SK-N-SH (cell line): ENCODE results near the gene HARS2. TPM values are rescaled to one million over a fixed set of nuclear protein-coding genes. Genes with fewer than 3 reads are reported as not detected.

Experiments
- CTCF ChIA-PET: fragments of 300-600, 350-600 bp; formaldehyde crosslinking; extraction: SDS; loops from one replicate; lab custom pipeline; 2021; lab: Yijun Ruan, JAX
- POLR2A ChIA-PET: fragments of 350-600 bp; sonication (Branson Sonifier 250); formaldehyde crosslinking; extraction: SDS; loops from one replicate; lab custom pipeline; 2020; ENCODE audit warnings: antibody characterized with exemption, inconsistent platforms; lab: Yijun Ruan, JAX
- DNase-seq: peaks from one replicate; pipeline ENCODE4 v3.0.0; 2012
- H2AFZ ChIP-seq: fragments of 200-600 bp; sonication (generic); 2 replicates; pipeline ENCODE4 v1.8.1; 2016; ENCODE audit warnings: antibody characterized with exemption, mild to moderate bottlenecking, low read depth
- H3F3A ChIP-seq: fragments of 200-600 bp; sonication (generic); replicated peaks from 2 replicates; pipeline ENCODE3; 2016; ENCODE audit warnings: antibody characterized with exemption, mild to moderate bottlenecking; ENCODE audit not compliant: insufficient read depth
- H3K27ac ChIP-seq, 2 experiments: fragments of 200-500 bp in 1 of 2; fragments of 200-600 bp in 1 of 2; sonication (Bioruptor generic) in 1 of 2; sonication (generic), shearing (Covaris generic) in 1 of 2; 2 replicates each; pipeline versions ENCODE4 v1.5.1 to v1.6.1; 2014 to 2016; ENCODE audit warnings: low read depth in 2 of 2, inconsistent platforms in 1 of 2, low read length in 1 of 2, mild to moderate bottlenecking in 1 of 2, mixed read lengths in 1 of 2
- H3K27me3 ChIP-seq: fragments of 200-600 bp; sonication (generic), shearing (Covaris generic); 2 replicates; pipeline ENCODE4 v1.6.1; 2016; ENCODE audit warnings: mixed run types; ENCODE audit not compliant: insufficient read depth
- H3K36me3 ChIP-seq, 2 experiments: fragments of 200-500 bp in 1 of 2; fragments of 200-600 bp in 1 of 2; sonication (Bioruptor generic) in 1 of 2; sonication (generic) in 1 of 2; replicated peaks in 1 of 2; 2 replicates each; pipeline versions ENCODE3 to v1.5.1; 2014 to 2016; ENCODE audit warnings: low read length in 1 of 2, mild to moderate bottlenecking in 1 of 2; ENCODE audit not compliant: insufficient read depth in 2 of 2, control insufficient read depth in 1 of 2
- H3K4me1 ChIP-seq, 2 experiments: fragments of 200-500 bp in 1 of 2; fragments of 200-600 bp in 1 of 2; sonication (Bioruptor generic) in 1 of 2; sonication (generic), shearing (Covaris generic) in 1 of 2; 2 replicates each; pipeline versions ENCODE4 v1.5.1 to v1.6.1; 2014 to 2016; ENCODE audit warnings: low read depth in 1 of 2, low read length in 1 of 2, mixed run types in 1 of 2; ENCODE audit not compliant: insufficient read depth in 2 of 2, control insufficient read depth in 1 of 2
- H3K4me2 ChIP-seq: fragments of 200-600 bp; sonication (generic), shearing (Covaris generic); 2 replicates; pipeline ENCODE4 v1.6.1; 2017; ENCODE audit warnings: mixed run types
- H3K4me3 ChIP-seq, 2 experiments: fragments of 200-500 bp in 1 of 2; fragments of 200-600 bp in 1 of 2; sonication (Bioruptor generic) in 1 of 2; sonication (generic), shearing (Covaris generic) in 1 of 2; 2 replicates each; pipeline versions ENCODE4 v1.5.1 to v1.8.1; 2014 to 2016; ENCODE audit warnings: low read depth in 2 of 2, inconsistent platforms in 1 of 2, low read length in 1 of 2, mild to moderate bottlenecking in 1 of 2, mixed read lengths in 1 of 2, moderate library complexity in 1 of 2
- H3K79me2 ChIP-seq: fragments of 200-600 bp; sonication (generic); 2 replicates; pipeline ENCODE4 v1.8.1; 2017; ENCODE audit warnings: mild to moderate bottlenecking; ENCODE audit not compliant: insufficient read depth
- H3K9ac ChIP-seq: fragments of 200-600 bp; sonication (generic); 2 replicates; pipeline ENCODE4 v1.6.1; 2017; ENCODE audit warnings: mixed run types
- H3K9me2 ChIP-seq: fragments of 200-600 bp; sonication (generic); 2 replicates; pipeline ENCODE4 v1.6.1; 2017; ENCODE audit warnings: mixed run types
- H3K9me3 ChIP-seq: fragments of 200-600 bp; sonication (generic); 2 replicates; pipeline ENCODE4 v1.6.1; 2017; ENCODE audit warnings: mixed run types, mild to moderate bottlenecking, moderate library complexity
- H4K20me1 ChIP-seq: fragments of 200-600 bp; sonication (generic); 2 replicates; pipeline ENCODE4 v1.6.1; 2017; ENCODE audit warnings: mild to moderate bottlenecking, mixed run types; ENCODE audit not compliant: insufficient read depth
- CHD2 ChIP-seq: fragments of 150-350 bp; IDR thresholded peaks from 2 replicates; pipeline ENCODE4 v1.6.1; 2018; ENCODE audit warnings: low read length; ENCODE audit not compliant: partially characterized antibody
- ELF1 ChIP-seq: IDR thresholded peaks from 2 replicates; pipeline ENCODE4 v1.4.0; 2012
- EP300 ChIP-seq, 2 experiments: IDR thresholded peaks; 2 replicates each; pipeline versions ENCODE4 v1.4.0 to v1.6.1; 2012; ENCODE audit warnings: borderline replicate concordance in 1 of 2, low read depth in 1 of 2, low read length in 1 of 2
- EZH2phosphoT487 ChIP-seq: fragments of 200-600 bp; sonication (generic); IDR thresholded peaks from 2 replicates; pipeline ENCODE4 v1.6.1; 2017; ENCODE audit warnings: low read depth, mixed run types, mild to moderate bottlenecking, antibody characterized with exemption, moderate library complexity, borderline replicate concordance
- FOSL2 ChIP-seq: IDR thresholded peaks from 2 replicates; pipeline ENCODE4 v1.4.0; 2012; ENCODE audit warnings: low read depth, mild to moderate bottlenecking, moderate library complexity, borderline replicate concordance
- GABPA ChIP-seq: IDR thresholded peaks from 2 replicates; pipeline ENCODE4 v1.4.0; 2012; ENCODE audit warnings: low read depth, mild to moderate bottlenecking
- GATA2 ChIP-seq: sonication (generic); formaldehyde crosslinking; IDR thresholded peaks from 2 replicates; pipeline ENCODE4 v1.5.0; 2020; ENCODE audit warnings: mild to moderate bottlenecking, missing genetic modification reagents
- MXI1 ChIP-seq: IDR thresholded peaks from 2 replicates; pipeline ENCODE4 v1.6.1; 2012; ENCODE audit warnings: mild to moderate bottlenecking, low read depth, low read length, improper control_type of control experiment
- NRF1 ChIP-seq: IDR thresholded peaks from 2 replicates; pipeline ENCODE4 v1.6.1; 2012; ENCODE audit warnings: low read depth, mild to moderate bottlenecking, low read length
- POLR2AphosphoS5 ChIP-seq: IDR thresholded peaks from 2 replicates; pipeline ENCODE4 v1.6.1; 2012; ENCODE audit warnings: low read depth, low read length
- RCOR1 ChIP-seq: fragments of 150-350 bp; IDR thresholded peaks from 2 replicates; pipeline ENCODE4 v1.6.1; 2017; ENCODE audit warnings: antibody characterized with exemption, low read length
- RXRA ChIP-seq: IDR thresholded peaks from 2 replicates; pipeline ENCODE4 v1.4.0; 2012; ENCODE audit warnings: low read depth, mild to moderate bottlenecking, borderline replicate concordance
- SIN3A ChIP-seq: IDR thresholded peaks from 2 replicates; pipeline ENCODE4 v1.6.1; 2012; ENCODE audit warnings: low read depth, mild to moderate bottlenecking, low read length, moderate library complexity, borderline replicate concordance
- SMC3 ChIP-seq: IDR thresholded peaks from 2 replicates; pipeline ENCODE4 v1.6.1; 2012; ENCODE audit warnings: low read depth, low read length, improper control_type of control experiment
- TAF1 ChIP-seq: IDR thresholded peaks from 2 replicates; pipeline ENCODE4 v1.6.1; 2012; ENCODE audit warnings: low read depth, mild to moderate bottlenecking, low read length, moderate library complexity, borderline replicate concordance
- TEAD4 ChIP-seq: IDR thresholded peaks from 2 replicates; pipeline ENCODE4 v1.4.0; 2012; ENCODE audit warnings: mild to moderate bottlenecking, borderline replicate concordance; ENCODE audit not compliant: insufficient read depth
- USF2 ChIP-seq: fragments of 150-350 bp; IDR thresholded peaks from 2 replicates; pipeline ENCODE4 v1.6.1; 2017; ENCODE audit warnings: antibody characterized with exemption, low read length, low read depth, borderline replicate concordance
- YY1 ChIP-seq: IDR thresholded peaks from 2 replicates; pipeline ENCODE4 v1.4.0; 2012; ENCODE audit warnings: low read depth, mild to moderate bottlenecking
- ZBTB33 ChIP-seq: IDR thresholded peaks from 2 replicates; pipeline ENCODE4 v1.4.0; 2012; ENCODE audit warnings: low read depth, borderline replicate concordance
- WGBS: methylation state at CpG from one replicate; pipeline ENCODE4 v1.1.6; 2017; ENCODE audit warnings: low lambda C conversion rate; 5-methylcytosine and 5-hydroxymethylcytosine counted together
- polyA plus RNA-seq, 3 experiments: library from polyadenylated mRNA; depleted of rRNA; stranded (reverse); fragments of >200 nt; gene quantifications; 2 replicates each; pipeline ENCODE4 v1.2.3, GENCODE V29; 2012
- TF ChIP-seq, protein P1 (sequence below): IDR thresholded peaks from 2 replicates; pipeline ENCODE4; 2012
- TF ChIP-seq, protein P2 (sequence below): IDR thresholded peaks from 2 replicates; pipeline ENCODE4 v1.6.1; 2012; ENCODE audit warnings: mild to moderate bottlenecking, low read depth, low read length, moderate library complexity
- TF ChIP-seq, protein P3 (sequence below): IDR thresholded peaks from 2 replicates; pipeline ENCODE4 v1.4.0; 2012; ENCODE audit warnings: low read depth

HARS2 gene
- 40.8 and 54.5 TPM in 2 replicates for polyA plus RNA-seq (2012; rRNA removed)
- polyA plus RNA-seq (2012; cell fraction: cytosol; rRNA removed) = 42.4 and 45.4 TPM in 2 replicates
- 66.0 and 97.8 TPM in 2 replicates for polyA plus RNA-seq (2012; cell fraction: nucleus; rRNA removed)

- Histone ChIP-seq H3K9me2 (no peaks in the 10 kb centered on the region), H3K36me3 (peaks cover 43 to 67% of the 10 kb centered on the region in 2 experiments), H3K4me3 (peak within 1 kb of the TSS; percentile 87), H3K79me2 (peaks cover 88% of the 10 kb centered on the region), H3K27me3 (no peaks in the 10 kb centered on the region), H4K20me1 (no peaks in the 10 kb centered on the region), H3K4me1 (peaks cover 0 to 12% of the 10 kb centered on the region in 2 experiments; a peak in 3 of 4 replicates), H3K9me3 (no peaks in the 10 kb centered on the region), H3K4me2 (peak within 1 kb of the TSS; percentile 81), H3K27ac (peak within 1 kb of the TSS; percentile 86 to 88), H3K9ac (peak within 1 kb of the TSS; percentile 96), H3F3A (peaks cover 8% of the 10 kb centered on the region)
- POLR2A ChIA-PET = interaction anchor here (0.5 to 3.6 kb wide), 12 partner anchors 10 to 155 kb away, joined by 3 to 21 read pairs (median 5); partner anchors contain the start of genes DND1, IK, NDUFA2 and WDR55
- DNase-seq = peak; percentile 92
- TF ChIP-seq EP300 (IDR thresholded peaks at IDR 0.05; ENCODE audit: borderline replicate concordance in 1 of 2, low read depth in 1 of 2, low read length in 1 of 2) = peak in 1 of 2 experiments; percentile 22; a peak in 1 of 4 replicates
- peak; percentile 72 for TF ChIP-seq NRF1
- TF ChIP-seq ZBTB33 = peak; percentile 65; the same call in 1 of the 2 replicates
- peak; percentile 95 for TF ChIP-seq MXI1
- TF ChIP-seq USF2 = no peak
- TF ChIP-seq, protein P1, sequence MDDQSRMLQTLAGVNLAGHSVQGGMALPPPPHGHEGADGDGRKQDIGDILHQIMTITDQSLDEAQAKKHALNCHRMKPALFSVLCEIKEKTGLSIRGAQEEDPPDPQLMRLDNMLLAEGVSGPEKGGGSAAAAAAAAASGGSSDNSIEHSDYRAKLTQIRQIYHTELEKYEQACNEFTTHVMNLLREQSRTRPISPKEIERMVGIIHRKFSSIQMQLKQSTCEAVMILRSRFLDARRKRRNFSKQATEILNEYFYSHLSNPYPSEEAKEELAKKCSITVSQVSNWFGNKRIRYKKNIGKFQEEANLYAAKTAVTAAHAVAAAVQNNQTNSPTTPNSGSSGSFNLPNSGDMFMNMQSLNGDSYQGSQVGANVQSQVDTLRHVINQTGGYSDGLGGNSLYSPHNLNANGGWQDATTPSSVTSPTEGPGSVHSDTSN = no peak
- peak; percentile 80 for TF ChIP-seq TAF1
- TF ChIP-seq SIN3A = peak; percentile 91; the same call in 1 of the 2 replicates
- TF ChIP-seq, protein P2, sequence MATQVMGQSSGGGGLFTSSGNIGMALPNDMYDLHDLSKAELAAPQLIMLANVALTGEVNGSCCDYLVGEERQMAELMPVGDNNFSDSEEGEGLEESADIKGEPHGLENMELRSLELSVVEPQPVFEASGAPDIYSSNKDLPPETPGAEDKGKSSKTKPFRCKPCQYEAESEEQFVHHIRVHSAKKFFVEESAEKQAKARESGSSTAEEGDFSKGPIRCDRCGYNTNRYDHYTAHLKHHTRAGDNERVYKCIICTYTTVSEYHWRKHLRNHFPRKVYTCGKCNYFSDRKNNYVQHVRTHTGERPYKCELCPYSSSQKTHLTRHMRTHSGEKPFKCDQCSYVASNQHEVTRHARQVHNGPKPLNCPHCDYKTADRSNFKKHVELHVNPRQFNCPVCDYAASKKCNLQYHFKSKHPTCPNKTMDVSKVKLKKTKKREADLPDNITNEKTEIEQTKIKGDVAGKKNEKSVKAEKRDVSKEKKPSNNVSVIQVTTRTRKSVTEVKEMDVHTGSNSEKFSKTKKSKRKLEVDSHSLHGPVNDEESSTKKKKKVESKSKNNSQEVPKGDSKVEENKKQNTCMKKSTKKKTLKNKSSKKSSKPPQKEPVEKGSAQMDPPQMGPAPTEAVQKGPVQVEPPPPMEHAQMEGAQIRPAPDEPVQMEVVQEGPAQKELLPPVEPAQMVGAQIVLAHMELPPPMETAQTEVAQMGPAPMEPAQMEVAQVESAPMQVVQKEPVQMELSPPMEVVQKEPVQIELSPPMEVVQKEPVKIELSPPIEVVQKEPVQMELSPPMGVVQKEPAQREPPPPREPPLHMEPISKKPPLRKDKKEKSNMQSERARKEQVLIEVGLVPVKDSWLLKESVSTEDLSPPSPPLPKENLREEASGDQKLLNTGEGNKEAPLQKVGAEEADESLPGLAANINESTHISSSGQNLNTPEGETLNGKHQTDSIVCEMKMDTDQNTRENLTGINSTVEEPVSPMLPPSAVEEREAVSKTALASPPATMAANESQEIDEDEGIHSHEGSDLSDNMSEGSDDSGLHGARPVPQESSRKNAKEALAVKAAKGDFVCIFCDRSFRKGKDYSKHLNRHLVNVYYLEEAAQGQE = peak; percentile 17
- peak; percentile 23; the same call in 1 of the 2 replicates for TF ChIP-seq FOSL2
- TF ChIP-seq SMC3 = no peak
- TF ChIP-seq ELF1 = peak; percentile 95
- TF ChIP-seq EZH2phosphoT487 = no peak
- peak; percentile 88 for TF ChIP-seq POLR2AphosphoS5
- TF ChIP-seq, protein P3, sequence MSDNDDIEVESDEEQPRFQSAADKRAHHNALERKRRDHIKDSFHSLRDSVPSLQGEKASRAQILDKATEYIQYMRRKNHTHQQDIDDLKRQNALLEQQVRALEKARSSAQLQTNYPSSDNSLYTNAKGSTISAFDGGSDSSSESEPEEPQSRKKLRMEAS = peak; percentile 91
- no peak for TF ChIP-seq GATA2
- TF ChIP-seq RCOR1 = no peak; the same call in 1 of the 2 replicates
- TF ChIP-seq CHD2 = peak; percentile 58
- TF ChIP-seq YY1 = no peak
- TF ChIP-seq TEAD4 = no peak
- peak; percentile 98 for TF ChIP-seq GABPA
- TF ChIP-seq RXRA = no peak
- TF ChIP-seq, all 33 proteins: peak for 13
- CTCF ChIA-PET = interaction anchor here (0.5 to 1.4 kb wide), 5 partner anchors 11 to 928 kb away, joined by 3 to 4 read pairs (median 3); partner anchors contain the start of gene DIAPH1
- peak within 1 kb of the TSS; percentile 87 for H2AFZ ChIP-seq
- WGBS = under 1% methylated on average over 21 of the region's 61 CpGs
Measured at GRCh38 chr5:140690941-140691924, at the start of gene HARS2, which contains the start of gene HARS1. Gene HARS2, plus strand, starts transcription at chr5:140691455. Its CDS starts 194 bp downstream, at chr5:140691649. Gene HARS1, minus strand, starts transcription at chr5:140691370. Its CDS starts 66 bp downstream, at chr5:140691304.
